Stomach (tissue), 9 donors: ENCODE measurements around the gene TRAK1. TPM values are rescaled to one million over a fixed set of nuclear protein-coding genes. Genes with fewer than 3 reads are reported as not detected.

Experiments
- DNase-seq, 2 donors: peaks; one replicate each; pipeline versions ENCODE4 v3.0.0 to v3.0.0-alpha.2; 2013 to 2019
- H3K27ac ChIP-seq, 5 donors: fragments of 200-600 bp in 4 of 5; sonication (generic) in 4 of 5; one replicate each; pipeline ENCODE4 v1.5.1; 2013 to 2019; ENCODE audit warnings: mild to moderate bottlenecking in 1 of 5, moderate library complexity in 1 of 5
- H3K27me3 ChIP-seq, 3 donors: fragments of 200-600 bp; sonication (generic); one replicate each; pipeline ENCODE4 v1.5.1; 2017 to 2019; ENCODE audit warnings: mixed run types in 1 of 3
- H3K36me3 ChIP-seq, 4 donors: fragments of 200-600 bp; sonication (generic); 1 replicate in 3 of 4; 2 replicates in 1 of 4; pipeline ENCODE4 v1.5.1; 2016 to 2019
- H3K4me1 ChIP-seq, 4 donors: fragments of 200-600 bp; sonication (generic); one replicate each; pipeline ENCODE4 v1.5.1; 2016 to 2019
- H3K4me3 ChIP-seq, 4 donors: fragments of 200-600 bp; sonication (generic) in 3 of 4; one replicate each; pipeline ENCODE4 v1.5.1; 2016 to 2019; ENCODE audit warnings: mild to moderate bottlenecking in 1 of 4
- H3K9me3 ChIP-seq, 4 donors: fragments of 200-600 bp; sonication (generic); one replicate each; pipeline ENCODE4 v1.5.1; 2016 to 2019
- EP300 ChIP-seq: sonication (generic); formaldehyde crosslinking; IDR thresholded peaks from one replicate; pipeline ENCODE4 v1.6.1; 2017; ENCODE audit warnings: antibody characterized with exemption
- POLR2A ChIP-seq, 4 donors: fragments of 450-650 bp; IDR thresholded peaks; one replicate each; pipeline ENCODE4 v1.6.1; 2016; ENCODE audit warnings: antibody characterized with exemption in 4 of 4, control low read depth in 2 of 4, mild to moderate bottlenecking in 1 of 4, moderate library complexity in 1 of 4
- POLR2AphosphoS5 ChIP-seq, 3 donors: sonication (generic); formaldehyde crosslinking; IDR thresholded peaks; one replicate each; pipeline ENCODE4 v1.6.1; 2016; ENCODE audit warnings: antibody characterized with exemption in 3 of 3
- WGBS, 5 donors: extraction: QIAGEN DNeasy Blood & Tissue Kit in 3 of 5; methylation state at CpG; one replicate each; pipeline versions ENCODE4 v1.1.5 to v1.1.7; 2013 to 2018; 5-methylcytosine and 5-hydroxymethylcytosine counted together
- intact Hi-C: fragments of 100-400 bp; cut with DNase I; formaldehyde crosslinking; loops from one replicate; pipeline ENCODE4 v1.15.1; 2023; ENCODE audit warnings: low total_unique reads
- polyA plus RNA-seq, 3 donors: library from polyadenylated mRNA; stranded (reverse); fragments of 200-250 nt; gene quantifications; one replicate each; pipeline ENCODE4 v1.2.3, GENCODE V29; 2013
- total RNA-seq, 5 donors: library from RNA; depleted of rRNA; stranded (reverse); fragments of >200 nt; gene quantifications; one replicate each; pipeline versions ENCODE4 v1.1.0 to v1.2.3, GENCODE V29; 2014 to 2016
- TF ChIP-seq, protein P1 (sequence below), 7 experiments: fragments of 450-650 bp in 4 of 7; fragments of 200-600 bp in 3 of 7; sonication (generic) in 3 of 7; IDR thresholded peaks; one replicate each; pipeline ENCODE4 v1.5.1; 2016 to 2019; ENCODE audit warnings: antibody characterized with exemption in 7 of 7, control low read depth in 2 of 7, mild to moderate bottlenecking in 1 of 7
- donor health status: healthy with polysubstance abuse.
- donor health status: Bipolar disorder and iron deficiency.
- donor health status: healthy.

TRAK1 gene
- total and polyA plus RNA-seq, 8 donors: 17.2 to 328 (median 86.0) TPM

- Histone ChIP-seq H3K9me3 (no peaks in the 10 kb centered on the region), H3K4me1 (peaks cover 11 to 71% (median 36%) of the 10 kb centered on the region in 4 donors), H3K4me3 (no peak overlapping the region), H3K27me3 (no peaks in the 10 kb centered on the region), H3K36me3 (peaks cover 0 to 14% (median 8%) of the 10 kb centered on the region in 4 donors), H3K27ac (peak overlapping the region in 1 of 5 donors; percentile 43)
- intact Hi-C loops: no loop called here
- 92 to 98% (median 95%) methylated on average over 9 of the region's 9 CpGs for WGBS, 5 donors
- no peak for DNase-seq
- no peak for TF ChIP-seq EP300
- no peak for TF ChIP-seq POLR2AphosphoS5 (IDR thresholded peaks at IDR 0.05)
- TF ChIP-seq, protein P1, sequence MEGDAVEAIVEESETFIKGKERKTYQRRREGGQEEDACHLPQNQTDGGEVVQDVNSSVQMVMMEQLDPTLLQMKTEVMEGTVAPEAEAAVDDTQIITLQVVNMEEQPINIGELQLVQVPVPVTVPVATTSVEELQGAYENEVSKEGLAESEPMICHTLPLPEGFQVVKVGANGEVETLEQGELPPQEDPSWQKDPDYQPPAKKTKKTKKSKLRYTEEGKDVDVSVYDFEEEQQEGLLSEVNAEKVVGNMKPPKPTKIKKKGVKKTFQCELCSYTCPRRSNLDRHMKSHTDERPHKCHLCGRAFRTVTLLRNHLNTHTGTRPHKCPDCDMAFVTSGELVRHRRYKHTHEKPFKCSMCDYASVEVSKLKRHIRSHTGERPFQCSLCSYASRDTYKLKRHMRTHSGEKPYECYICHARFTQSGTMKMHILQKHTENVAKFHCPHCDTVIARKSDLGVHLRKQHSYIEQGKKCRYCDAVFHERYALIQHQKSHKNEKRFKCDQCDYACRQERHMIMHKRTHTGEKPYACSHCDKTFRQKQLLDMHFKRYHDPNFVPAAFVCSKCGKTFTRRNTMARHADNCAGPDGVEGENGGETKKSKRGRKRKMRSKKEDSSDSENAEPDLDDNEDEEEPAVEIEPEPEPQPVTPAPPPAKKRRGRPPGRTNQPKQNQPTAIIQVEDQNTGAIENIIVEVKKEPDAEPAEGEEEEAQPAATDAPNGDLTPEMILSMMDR (IDR thresholded peaks at IDR 0.05): no peak
- TF ChIP-seq POLR2A (IDR thresholded peaks at IDR 0.05): no peak
Measured at GRCh38 chr3:42177801-42178150, 86.6 kb downstream of the TRAK1 start.

- Histone ChIP-seq H3K4me1 (peaks cover 11 to 78% (median 48%) of the 10 kb centered on the region in 4 donors), H3K9me3 (no peaks in the 10 kb centered on the region), H3K27me3 (no peaks in the 10 kb centered on the region), H3K36me3 (peaks cover 0 to 14% (median 8%) of the 10 kb centered on the region in 4 donors), H3K27ac (peak overlapping the region; percentile 25 to 79 (median 79)), H3K4me3 (no peak overlapping the region)
- peak in 1 of 2 donors; percentile 86 for DNase-seq
- intact Hi-C loops: no loop called here
- 23 to 28% (median 27%) methylated on average over 7 of the region's 7 CpGs for WGBS, 5 donors
- peak in 2 of 3 donors; percentile 15 to 30 for TF ChIP-seq POLR2AphosphoS5 (IDR thresholded peaks at IDR 0.05)
- TF ChIP-seq, protein P1 (IDR thresholded peaks at IDR 0.05): no peak
Measured at GRCh38 chr3:42179110-42179725, 88.1 kb downstream of the TRAK1 start.

DNA sequence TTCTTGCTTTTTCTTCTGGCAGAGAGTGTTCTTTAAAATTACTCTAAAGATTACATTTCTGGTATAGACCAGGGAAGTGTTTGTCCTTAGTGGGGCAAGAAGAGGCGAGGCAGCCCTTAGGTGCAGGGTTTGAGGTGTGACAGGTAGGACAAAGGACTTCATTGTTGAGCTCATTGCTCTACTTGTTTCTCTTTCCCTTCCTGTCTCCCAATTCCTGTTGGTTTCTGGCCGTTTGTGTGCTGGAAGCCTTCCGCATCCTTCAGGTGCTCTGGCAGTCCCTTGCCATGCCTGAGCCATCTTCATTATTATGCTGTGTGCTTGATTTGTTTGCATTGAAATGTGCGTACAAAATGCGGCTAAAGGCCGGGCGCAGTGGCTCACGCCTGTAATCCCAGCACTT lies 89.7 kb downstream of the TRAK1 start:
- DNase-seq: peak in 1 of 2 donors; percentile 68
- TF ChIP-seq POLR2AphosphoS5 (IDR thresholded peaks at IDR 0.05): no peak
- TF ChIP-seq, protein P1 (IDR thresholded peaks at IDR 0.05): no peak
- TF ChIP-seq EP300: no peak
- no peak for TF ChIP-seq POLR2A (IDR thresholded peaks at IDR 0.05)
- no peaks in the 10 kb centered on the region for H3K9me3 ChIP-seq
- WGBS, 5 donors: 53 to 82% (median 73%) methylated on average over 8 of the region's 8 CpGs
- H3K36me3 ChIP-seq: peaks cover 0 to 20% (median 11%) of the 10 kb centered on the region in 4 donors
- intact Hi-C loops: no loop called here
- H3K27ac ChIP-seq: peak overlapping the region; percentile 23 to 79 (median 32)
- no peaks in the 10 kb centered on the region for H3K27me3 ChIP-seq
- H3K4me3 ChIP-seq: no peak overlapping the region
- peaks cover 18 to 77% (median 58%) of the 10 kb centered on the region in 4 donors for H3K4me1 ChIP-seq

- no peak for DNase-seq
- TF ChIP-seq, protein P1 (IDR thresholded peaks at IDR 0.05): no peak
- no peak for TF ChIP-seq POLR2A (IDR thresholded peaks at IDR 0.05)
- TF ChIP-seq EP300: no peak
- TF ChIP-seq POLR2AphosphoS5 (IDR thresholded peaks at IDR 0.05): no peak
- Histone ChIP-seq H3K4me3 (no peak overlapping the region), H3K27ac (peak overlapping the region in 2 of 5 donors; percentile 36 to 79), H3K27me3 (no peaks in the 10 kb centered on the region), H3K9me3 (no peaks in the 10 kb centered on the region), H3K36me3 (peaks cover 0 to 23% (median 12%) of the 10 kb centered on the region in 4 donors), H3K4me1 (peaks cover 21 to 72% (median 61%) of the 10 kb centered on the region in 4 donors)
- WGBS, 5 donors: 45 to 54% (median 52%) methylated on average over 3 of the region's 3 CpGs
- intact Hi-C loops: no loop called here
Measured at GRCh38 chr3:42182555-42182954, 91.4 kb downstream of the TRAK1 start.
